ENCODE results near the gene ZFPL1.

ZFPL1 gene

GRCh38 chr11:65107751-65108468 is 23.9 kb downstream of the ZFPL1 start:
- peak overlapping the region; percentile 96 for H3K27ac ChIP-seq
- TF ChIP-seq ZFX (IDR thresholded peaks at IDR 0.05) (no peak), CTCF (conservative IDR thresholded peaks at IDR 0.05) (no peak)

DNA sequence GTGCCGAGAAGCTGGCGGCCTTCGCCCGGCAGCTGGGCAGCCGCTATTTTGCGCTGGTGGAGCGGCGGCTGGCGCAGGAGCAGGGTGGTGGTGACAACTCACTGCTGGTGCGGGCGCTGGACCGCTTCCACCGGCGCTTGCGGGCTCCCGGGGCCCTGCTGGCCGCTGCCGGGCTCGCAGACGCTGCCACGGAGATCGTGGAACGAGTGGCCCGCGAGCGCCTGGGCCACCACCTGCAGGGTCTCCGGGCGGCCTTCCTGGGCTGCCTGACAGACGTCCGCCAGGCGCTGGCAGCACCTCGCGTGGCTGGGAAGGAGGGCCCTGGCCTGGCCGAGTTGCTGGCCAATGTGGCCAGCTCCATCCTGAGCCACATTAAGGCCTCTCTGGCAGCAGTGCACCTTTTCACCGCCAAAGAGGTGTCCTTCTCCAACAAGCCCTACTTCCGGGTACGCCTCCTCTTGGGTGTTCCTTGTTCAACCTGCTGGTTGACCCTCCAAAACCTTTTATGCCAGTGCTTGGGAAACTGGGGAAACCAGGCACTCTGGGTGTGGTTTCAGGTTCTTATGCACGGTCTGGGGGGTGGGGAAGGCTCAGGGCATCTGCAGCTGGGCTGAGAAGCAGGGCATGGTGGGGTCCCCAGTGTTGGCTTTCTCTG is 24.6 kb downstream of the ZFPL1 start:
- H3K27ac ChIP-seq, result peak overlapping the region; percentile 96
- peak; percentile 96 for TF ChIP-seq ZFX (IDR thresholded peaks at IDR 0.05)
- TF ChIP-seq CTCF (conservative IDR thresholded peaks at IDR 0.05), result no peak; the same call in 1 of the 2 replicates

DNA sequence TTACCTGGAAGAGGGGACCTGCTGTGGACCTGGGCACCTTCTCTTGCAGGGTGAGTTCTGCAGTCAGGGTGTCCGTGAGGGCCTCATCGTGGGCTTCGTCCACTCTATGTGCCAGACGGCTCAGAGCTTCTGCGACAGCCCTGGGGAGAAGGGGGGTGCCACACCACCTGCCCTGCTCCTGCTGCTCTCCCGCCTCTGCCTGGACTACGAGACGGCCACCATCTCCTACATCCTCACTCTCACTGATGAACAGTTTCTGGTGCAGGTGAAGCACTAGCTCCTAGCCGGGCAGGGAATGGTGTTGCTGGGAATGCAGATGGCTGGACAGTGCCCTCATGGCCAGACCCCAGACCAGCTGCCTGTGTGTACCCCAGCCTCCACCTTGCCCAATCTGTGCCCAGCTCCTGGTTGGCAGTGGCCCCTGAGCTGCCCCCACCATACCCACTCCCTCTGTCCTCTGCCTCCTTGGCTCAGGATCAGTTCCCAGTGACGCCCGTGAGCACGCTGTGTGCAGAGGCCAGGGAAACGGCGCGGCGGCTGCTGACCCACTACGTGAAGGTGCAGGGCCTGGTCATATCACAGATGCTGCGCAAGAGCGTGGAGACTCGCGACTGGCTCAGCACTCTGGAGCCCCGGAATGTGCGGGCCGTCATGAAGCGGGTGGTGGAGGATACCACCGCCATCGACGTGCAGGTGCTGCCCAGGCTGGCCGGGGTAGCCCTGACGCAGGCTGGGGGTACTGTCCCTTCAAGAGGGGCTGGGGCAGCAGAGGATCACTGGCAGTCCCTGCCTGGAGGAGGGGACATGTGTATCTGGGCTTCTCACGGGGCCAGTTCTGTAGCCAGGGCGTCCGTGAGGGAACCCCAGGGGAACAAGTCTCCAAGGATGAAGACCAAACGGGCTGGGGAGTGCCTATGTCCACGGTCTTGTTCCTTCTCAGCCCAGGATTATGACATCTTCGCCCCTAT is 25.5 kb downstream of the ZFPL1 start:
- H3K27ac ChIP-seq, result peak overlapping the region; percentile 96
- TF ChIP-seq CTCF (conservative IDR thresholded peaks at IDR 0.05) (no peak), ZFX (IDR thresholded peaks at IDR 0.05) (no peak)

DNA sequence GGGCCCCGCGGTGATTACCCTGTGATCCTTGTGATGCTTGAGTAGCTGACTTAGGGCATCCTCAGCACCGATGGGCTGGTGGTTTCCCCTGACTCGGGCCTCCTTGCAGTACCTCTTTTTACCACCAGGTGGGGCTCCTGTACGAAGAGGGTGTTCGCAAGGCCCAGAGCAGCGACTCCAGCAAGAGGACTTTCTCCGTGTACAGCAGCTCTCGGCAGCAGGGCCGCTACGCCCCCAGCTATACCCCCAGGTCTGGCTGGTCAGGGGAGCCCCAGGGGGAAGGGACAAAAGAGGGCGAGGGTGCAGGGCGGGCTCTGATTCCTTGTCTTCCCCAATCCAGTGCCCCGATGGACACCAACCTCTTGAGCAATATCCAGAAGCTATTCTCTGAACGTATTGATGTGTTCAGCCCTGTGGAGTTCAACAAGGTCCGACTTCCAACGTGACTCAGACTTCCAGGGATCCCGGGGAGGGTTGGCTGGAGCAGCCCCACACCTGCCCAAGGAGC is 26.4 kb downstream of the ZFPL1 start:
- peak overlapping the region; percentile 96 for H3K27ac ChIP-seq
- TF ChIP-seq CTCF (conservative IDR thresholded peaks at IDR 0.05), result peak; percentile 97
- no peak for TF ChIP-seq ZFX (IDR thresholded peaks at IDR 0.05)

GRCh38 chr11:65111159-65111743 is 27.2 kb downstream of the ZFPL1 start:
- no peak for TF ChIP-seq CTCF (conservative IDR thresholded peaks at IDR 0.05)
- TF ChIP-seq ZFX (IDR thresholded peaks at IDR 0.05), result no peak

GRCh38 chr11:65111744-65112545 is 27.9 kb downstream of the ZFPL1 start, which contains the start of gene TM7SF2:
Gene TM7SF2, plus strand, starts transcription at chr11:65111872. Its CDS starts 144 bp downstream, at chr11:65112016.
- peak within 1 kb of the TSS; percentile 96 for H3K27ac ChIP-seq
- no peak for TF ChIP-seq ZFX (IDR thresholded peaks at IDR 0.05)
- 0 out of 2 replicates have a peak, but pooled peaks have one; percentile 46 for TF ChIP-seq CTCF (conservative IDR thresholded peaks at IDR 0.05)

More at GRCh38 chr11:65111159-65111743, 27.2 kb downstream of the ZFPL1 start:
- H3K27ac ChIP-seq, result peak overlapping the region; percentile 96; the same call in 1 of the 2 replicates

All from C4-2B (cell line).